Trophoblast cell (in vitro differentiated cells and primary cell): ENCODE data around the gene SERPINH1. TPM values are rescaled to one million over a fixed set of nuclear protein-coding genes. Genes with fewer than 3 reads are reported as not detected.
A peak's percentile ranks its signal among the peaks of the same experiment; 100 is the strongest.

Source experiments
- DNase-seq, 2 donors: peaks; one replicate each; pipeline ENCODE4 v3.0.0-alpha.2; 2016
- H2AFZ ChIP-seq: 2 replicates; pipeline ENCODE4 v1.6.1; 2013; ENCODE audit warnings: low read length, moderate library complexity, mild to moderate bottlenecking; ENCODE audit not compliant: insufficient read depth, poor library complexity
- H2AK5ac ChIP-seq: 2 replicates; pipeline ENCODE4 v1.6.1; 2013; ENCODE audit warnings: mild to moderate bottlenecking, low read length
- H2BK120ac ChIP-seq: 2 replicates; pipeline ENCODE4 v1.6.1; 2013; ENCODE audit warnings: low read length, mild to moderate bottlenecking, moderate library complexity; ENCODE audit not compliant: insufficient read depth, poor library complexity
- H2BK12ac ChIP-seq: 2 replicates; pipeline ENCODE4 v1.6.1; 2013; ENCODE audit warnings: mild to moderate bottlenecking, low read length, moderate library complexity
- H2BK5ac ChIP-seq: 2 replicates; pipeline ENCODE4 v1.6.1; 2013; ENCODE audit warnings: low read length, low read depth, moderate library complexity, mild to moderate bottlenecking; ENCODE audit not compliant: poor library complexity
- H3K14ac ChIP-seq: 2 replicates; pipeline ENCODE4 v1.6.1; 2013; ENCODE audit warnings: mild to moderate bottlenecking, low read length
- H3K18ac ChIP-seq: 2 replicates; pipeline ENCODE4 v1.6.1; 2013; ENCODE audit warnings: mild to moderate bottlenecking, low read length
- H3K23ac ChIP-seq: 2 replicates; pipeline ENCODE4 v1.6.1; 2013; ENCODE audit warnings: low read length
- H3K27ac ChIP-seq: 2 replicates; pipeline ENCODE4 v1.5.1; 2013; ENCODE audit warnings: low read depth, mild to moderate bottlenecking, inconsistent platforms, low read length, moderate library complexity
- H3K27me3 ChIP-seq: 2 replicates; pipeline ENCODE4 v1.6.1; 2013; ENCODE audit warnings: inconsistent platforms, mild to moderate bottlenecking, low read length, moderate library complexity; ENCODE audit not compliant: insufficient read depth
- H3K36me3 ChIP-seq, 2 experiments: 1 replicate in 1 of 2; 2 replicates in 1 of 2; pipeline ENCODE4 v1.6.1; 2013; ENCODE audit warnings: low read length in 2 of 2, mild to moderate bottlenecking in 2 of 2, moderate library complexity in 1 of 2; ENCODE audit not compliant: insufficient read depth in 2 of 2, control insufficient read depth in 1 of 2
- H3K4ac ChIP-seq: 2 replicates; pipeline ENCODE4 v1.6.1; 2013; ENCODE audit warnings: low read depth, mild to moderate bottlenecking, low read length, moderate library complexity
- H3K4me1 ChIP-seq, 2 experiments: 1 replicate in 1 of 2; 2 replicates in 1 of 2; pipeline ENCODE4 v1.6.1; 2013; ENCODE audit warnings: low read length in 2 of 2, mild to moderate bottlenecking in 2 of 2, moderate library complexity in 1 of 2; ENCODE audit not compliant: insufficient read depth in 2 of 2, control insufficient read depth in 1 of 2
- H3K4me2 ChIP-seq: 2 replicates; pipeline ENCODE4 v1.6.1; 2013; ENCODE audit warnings: inconsistent platforms, mild to moderate bottlenecking, low read length, moderate library complexity
- H3K4me3 ChIP-seq: 2 replicates; pipeline ENCODE4 v1.5.1; 2013; ENCODE audit warnings: mild to moderate bottlenecking, low read depth, low read length, inconsistent platforms
- H3K79me1 ChIP-seq: one replicate; pipeline ENCODE4 v1.6.1; 2013; ENCODE audit warnings: low read length
- H3K79me2 ChIP-seq: 2 replicates; pipeline ENCODE4 v1.6.1; 2013; ENCODE audit warnings: low read length, mild to moderate bottlenecking; ENCODE audit not compliant: control insufficient read depth, insufficient read depth, poor library complexity
- H3K9ac ChIP-seq: 2 replicates; pipeline ENCODE4 v1.6.1; 2013; ENCODE audit warnings: mild to moderate bottlenecking, low read length
- H3K9me3 ChIP-seq: 2 replicates; pipeline ENCODE4 v1.6.1; 2013; ENCODE audit warnings: low read depth, mild to moderate bottlenecking, control low read depth, inconsistent platforms, low read length; ENCODE audit not compliant: insufficient read depth
- H4K12ac ChIP-seq: 2 replicates; pipeline ENCODE4 v1.6.1; 2013; ENCODE audit warnings: low read depth, mild to moderate bottlenecking, low read length, moderate library complexity
- H4K8ac ChIP-seq: 2 replicates; pipeline ENCODE4 v1.6.1; 2013; ENCODE audit warnings: low read depth, mild to moderate bottlenecking, low read length, moderate library complexity
- H4K91ac ChIP-seq: one replicate; pipeline ENCODE4 v1.6.1; 2013; ENCODE audit warnings: low read depth, mild to moderate bottlenecking, low read length, moderate library complexity
- WGBS: extraction: QIAGEN DNeasy Blood & Tissue Kit; methylation state at CpG from one replicate; pipeline ENCODE4 v1.1.7; 2013; ENCODE audit warnings: missing lambda C conversion rate; ENCODE audit not compliant: insufficient read length, insufficient coverage; ENCODE audit errors: extremely low coverage; 5-methylcytosine and 5-hydroxymethylcytosine counted together
- polyA plus RNA-seq: library from polyadenylated mRNA; stranded (reverse); fragments of 200-250 nt; gene quantifications from 2 replicates; pipeline ENCODE4 v1.2.3, GENCODE V29; 2013

The SERPINH1 gene
- polyA plus RNA-seq, result 413 and 416 TPM in 2 replicates

DNA sequence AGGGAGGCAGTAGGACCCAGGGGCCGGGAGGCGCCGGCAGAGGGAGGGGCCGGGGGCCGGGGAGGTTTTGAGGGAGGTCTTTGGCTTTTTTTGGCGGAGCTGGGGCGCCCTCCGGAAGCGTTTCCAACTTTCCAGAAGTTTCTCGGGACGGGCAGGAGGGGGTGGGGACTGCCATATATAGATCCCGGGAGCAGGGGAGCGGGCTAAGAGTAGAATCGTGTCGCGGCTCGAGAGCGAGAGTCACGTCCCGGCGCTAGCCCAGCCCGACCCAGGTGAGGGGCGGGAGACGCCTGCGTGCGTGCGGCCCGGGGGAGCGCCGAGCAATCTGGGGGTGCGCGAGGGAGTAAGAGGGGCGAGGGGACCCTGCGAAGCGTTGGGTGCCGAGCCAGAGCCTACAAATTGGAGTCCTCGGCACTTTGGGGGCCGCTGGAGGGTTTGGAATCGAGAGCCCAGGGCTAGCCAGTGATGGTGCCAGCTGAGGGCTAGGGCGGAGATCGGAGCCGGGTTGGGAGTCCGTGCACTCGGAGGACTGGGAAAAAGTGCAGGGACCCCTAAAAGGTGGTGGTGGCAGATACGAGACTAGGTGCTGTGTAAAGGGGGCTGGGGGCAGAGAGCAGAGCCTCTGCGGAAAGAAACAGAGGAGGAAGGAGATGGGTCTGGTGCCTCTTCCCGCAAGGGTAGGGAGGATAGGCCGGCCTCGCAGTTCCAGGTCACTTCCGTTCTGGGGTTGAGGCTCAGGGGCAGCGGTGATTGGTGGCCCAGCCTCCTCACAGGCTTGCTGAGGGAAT, at the start of gene SERPINH1:
Gene SERPINH1, plus strand, starts transcription at position 206 of the 788 bp plus-strand sequence. CDS start 4,097 bp downstream, outside the sequence.
- peak within 1 kb of the TSS; percentile 76 for H3K4me2 ChIP-seq
- H4K12ac ChIP-seq, result peak within 1 kb of the TSS; percentile 98
- DNase-seq, result peak; percentile 69 to 82
- H3K4ac ChIP-seq, result peak within 1 kb of the TSS; percentile 98
- no peak within 1 kb of the TSS for H3K23ac ChIP-seq
- peak within 1 kb of the TSS; percentile 81 for H2AFZ ChIP-seq
- H3K14ac ChIP-seq, result peak within 1 kb of the TSS; percentile 99
- H4K91ac ChIP-seq, result peak within 1 kb of the TSS; percentile 99
- H3K9ac ChIP-seq, result peak within 1 kb of the TSS; percentile 97
- peaks cover 4% of the 10 kb centered on the region for H3K9me3 ChIP-seq
- H2BK120ac ChIP-seq, result peak within 1 kb of the TSS; percentile 90
- H3K27me3 ChIP-seq, result no peaks in the 10 kb centered on the region
- H2AK5ac ChIP-seq, result peak within 1 kb of the TSS; percentile 71
- H3K4me1 ChIP-seq, result peaks cover 45 to 54% of the 10 kb centered on the region in 2 experiments
- peak within 1 kb of the TSS; percentile 98 for H3K18ac ChIP-seq
- H3K4me3 ChIP-seq, result peak within 1 kb of the TSS; percentile 91
- H2BK5ac ChIP-seq, result peak within 1 kb of the TSS; percentile 96
- no CpG with 5 or more reads among the region's 51 CpGs for WGBS
- H3K27ac ChIP-seq, result peak within 1 kb of the TSS; percentile 95
- H4K8ac ChIP-seq, result peak within 1 kb of the TSS; percentile 97
- H3K36me3 ChIP-seq, result peaks cover 19 to 28% of the 10 kb centered on the region in 2 experiments
- H3K79me2 ChIP-seq, result peaks cover 44% of the 10 kb centered on the region
- peak within 1 kb of the TSS; percentile 70 for H2BK12ac ChIP-seq
- H3K79me1 ChIP-seq, result peaks cover 33% of the 10 kb centered on the region

DNA sequence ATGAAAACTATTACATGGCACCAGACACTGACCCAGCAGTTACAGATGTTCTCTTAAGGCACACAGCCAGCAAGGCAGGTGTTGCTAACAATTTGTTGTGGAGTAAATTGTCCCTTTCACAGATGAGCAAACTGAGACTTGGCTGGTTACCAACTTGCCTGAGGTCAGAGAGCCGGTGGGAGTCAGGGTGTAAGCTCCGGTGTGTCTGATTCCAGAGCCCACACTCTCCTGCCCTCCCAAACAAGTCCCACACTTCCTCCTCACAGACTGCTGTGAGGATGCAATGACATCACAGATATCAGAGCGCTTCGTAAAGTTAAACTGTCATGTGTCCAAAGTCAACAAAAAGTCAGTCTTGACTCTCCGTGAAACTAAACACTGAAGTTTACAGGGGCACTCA, 48.8 kb upstream of the SERPINH1 start:
- Histone ChIP-seq H3K9ac (no peak overlapping the region), H2AK5ac (no peak overlapping the region), H3K79me1 (no peaks in the 10 kb centered on the region), H3K4me1 (peaks cover 4 to 6% of the 10 kb centered on the region in 2 experiments), H3K4ac (no peak overlapping the region), H3K27ac (no peak overlapping the region), H2BK12ac (no peak overlapping the region), H2BK5ac (no peak overlapping the region), H3K23ac (no peak overlapping the region), H4K12ac (no peak overlapping the region), H2AFZ (no peak overlapping the region), H4K8ac (no peak overlapping the region), H3K4me2 (no peak overlapping the region), H4K91ac (no peak overlapping the region), H3K18ac (no peak overlapping the region), H3K4me3 (no peak overlapping the region), H3K36me3 (no peaks in the 10 kb centered on the region), H3K27me3 (no peaks in the 10 kb centered on the region), H2BK120ac (no peak overlapping the region), H3K14ac (no peak overlapping the region), H3K79me2 (no peaks in the 10 kb centered on the region), H3K9me3 (peaks cover 8% of the 10 kb centered on the region)
- WGBS, result no CpG with 5 or more reads among the region's 5 CpGs
- no peak for DNase-seq

GRCh38 chr11:75514596-75514995, 47.5 kb upstream of the SERPINH1 start:
- Histone ChIP-seq H2AK5ac (no peak overlapping the region), H3K23ac (no peak overlapping the region), H2BK12ac (no peak overlapping the region), H3K18ac (no peak overlapping the region), H3K4me1 (peaks cover 0 to 2% of the 10 kb centered on the region in 2 experiments), H3K14ac (no peak overlapping the region), H3K79me1 (no peaks in the 10 kb centered on the region), H3K79me2 (no peaks in the 10 kb centered on the region), H2AFZ (no peak overlapping the region), H3K9ac (no peak overlapping the region), H3K27me3 (no peaks in the 10 kb centered on the region), H3K4me3 (no peak overlapping the region), H3K27ac (no peak overlapping the region), H4K8ac (no peak overlapping the region), H2BK5ac (no peak overlapping the region), H2BK120ac (no peak overlapping the region), H3K4ac (no peak overlapping the region), H3K9me3 (peaks cover 8% of the 10 kb centered on the region), H4K12ac (no peak overlapping the region), H3K4me2 (no peak overlapping the region), H4K91ac (no peak overlapping the region), H3K36me3 (no peaks in the 10 kb centered on the region)
- no peak for DNase-seq

DNA sequence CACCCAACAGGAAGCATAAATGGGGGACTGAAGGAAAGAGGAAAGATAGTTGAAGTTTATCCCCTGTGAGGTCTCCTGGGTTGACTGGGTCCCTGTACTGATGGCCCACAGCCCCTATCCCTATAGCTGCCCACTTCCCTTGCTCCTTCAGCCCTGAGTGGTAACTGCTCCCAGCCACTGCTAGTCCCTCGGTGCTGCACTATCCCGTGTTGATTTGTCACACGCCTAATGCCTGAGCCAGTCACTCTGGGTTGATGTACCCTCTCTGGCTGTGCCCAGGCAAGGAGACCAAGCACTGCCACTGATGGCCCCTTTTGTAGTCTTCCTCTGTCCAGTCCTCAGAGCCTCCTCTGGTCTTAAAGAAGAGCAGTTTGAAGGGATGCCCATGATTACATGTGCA, 45.9 kb upstream of the SERPINH1 start:
- H3K9ac ChIP-seq, result no peak overlapping the region
- H4K91ac ChIP-seq, result no peak overlapping the region
- no peak overlapping the region for H3K4ac ChIP-seq
- peaks cover 8% of the 10 kb centered on the region for H3K9me3 ChIP-seq
- H3K36me3 ChIP-seq, result no peaks in the 10 kb centered on the region
- H3K27me3 ChIP-seq, result no peaks in the 10 kb centered on the region
- H2BK120ac ChIP-seq, result no peak overlapping the region
- H2AFZ ChIP-seq, result no peak overlapping the region
- no peak overlapping the region for H3K27ac ChIP-seq
- H3K4me3 ChIP-seq, result no peak overlapping the region
- H3K79me1 ChIP-seq, result no peaks in the 10 kb centered on the region
- no peak overlapping the region for H2AK5ac ChIP-seq
- no peak for DNase-seq
- no peak overlapping the region for H3K23ac ChIP-seq
- no peak overlapping the region for H4K12ac ChIP-seq
- H3K14ac ChIP-seq, result no peak overlapping the region
- no peak overlapping the region for H2BK12ac ChIP-seq
- no peaks in the 10 kb centered on the region for H3K79me2 ChIP-seq
- H3K4me2 ChIP-seq, result no peak overlapping the region
- H3K4me1 ChIP-seq, result peaks cover 0 to 2% of the 10 kb centered on the region in 2 experiments
- no peak overlapping the region for H2BK5ac ChIP-seq
- WGBS, result no CpG with 5 or more reads among the region's 3 CpGs
- no peak overlapping the region for H3K18ac ChIP-seq
- no peak overlapping the region for H4K8ac ChIP-seq
